Panc1 (cell line): ENCODE data around the gene SLC4A5.

ENCODE experiments used
- POLR2AphosphoS5 ChIP-seq: IDR thresholded peaks from 2 replicates; pipeline ENCODE4 v1.6.1; 2012; ENCODE audit warnings: mild to moderate bottlenecking, low read depth, low read length, moderate library complexity
- SIN3A ChIP-seq: IDR thresholded peaks from 2 replicates; pipeline ENCODE4 v1.6.1; 2012; ENCODE audit warnings: low read depth, mild to moderate bottlenecking, low read length, moderate library complexity, borderline replicate concordance; ENCODE audit not compliant: insufficient read depth

- TF ChIP-seq POLR2AphosphoS5 (no peak), SIN3A (no peak)
Observed at GRCh38 chr2:74293191-74293991, 49.8 kb downstream of the SLC4A5 start.
